ENCODE results near the gene CBY3. TPM values are rescaled to one million over a fixed set of nuclear protein-coding genes. Genes with fewer than 3 reads are reported as not detected.

The CBY3 gene
- under 1 TPM in 1 of 9 donors, not detected in 8; 0.11 TPM for total RNA-seq
- under 1 TPM in 1 of 3 donors, not detected in 2; 0.10 TPM for polyA plus RNA-seq
- long read RNA-seq, donor 1, result 0 reads
- long read RNA-seq, donor 2, result 0 reads
- long read RNA-seq, donor 3, result 0 reads
- long read RNA-seq, donor 4, result 0 reads
- long read RNA-seq, donor 5, result 0 reads
- long read RNA-seq, donor 6, result 0 reads
- long read RNA-seq, donor 7, result 0 reads
- long read RNA-seq, donor 8, result 0 reads
- long read RNA-seq, donor 9, result 0 reads
- long read RNA-seq, donor 10, result 0 reads

DNA sequence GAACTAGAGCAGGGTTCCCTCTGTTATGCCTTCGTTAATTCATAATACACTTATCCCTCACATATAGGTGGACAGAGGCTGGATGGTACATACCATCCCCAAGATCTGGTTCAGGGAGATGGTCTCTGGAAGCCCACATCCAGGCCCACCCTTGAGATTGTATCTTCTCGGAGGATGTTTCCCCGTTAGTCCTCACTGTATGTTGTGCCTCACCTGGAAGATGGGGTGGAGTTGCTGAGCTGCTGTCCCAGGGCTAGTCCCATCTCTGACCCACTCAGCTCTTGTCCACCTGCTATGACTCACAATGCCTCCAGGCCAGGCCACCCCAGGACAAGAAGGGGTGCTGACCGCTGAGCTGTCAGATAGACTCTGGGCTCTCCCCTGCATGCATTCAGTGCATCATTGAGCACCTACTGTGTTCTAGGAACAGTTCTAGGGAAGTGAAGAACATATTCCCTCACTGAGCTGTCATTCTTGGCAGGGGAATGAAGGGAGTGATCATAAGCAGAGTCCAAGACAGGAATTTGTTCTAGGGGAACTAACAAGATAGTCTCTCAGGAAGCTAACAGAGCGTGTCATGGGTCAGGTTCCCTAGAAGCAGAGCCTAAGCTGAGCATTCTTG lies at the start of gene CBY3:
CBY3 (minus strand) TSS at position 255 of the 622 bp plus-strand sequence; CDS start at position 139, 116 bp downstream.
- Histone ChIP-seq H3K36me3 (replicated peaks in 1 of 2) (no peaks in the 10 kb centered on the region), H3K27ac (no peak within 1 kb of the TSS)
- WGBS, 4 donors, result 89 to 93% (median 92%) methylated on average over 5 of the region's 5 CpGs

GRCh38 chr5:179730356-179730755 lies 49.5 kb upstream of the CBY3 start:
- 73 to 78% (median 75%) methylated on average over 3 of the region's 3 CpGs for WGBS, 4 donors
- peaks cover 0 to 55% of the 10 kb centered on the region in 2 donors for H3K36me3 ChIP-seq (replicated peaks in 1 of 2)

More for the DNA sequence above, at the start of gene CBY3:
- DNase-seq, result no peak
- H3K27me3 ChIP-seq, result no peaks in the 10 kb centered on the region
- TF ChIP-seq POLR2A (IDR thresholded peaks at IDR 0.05) (no peak), CTCF (IDR thresholded peaks at IDR 0.05) (no peak)
- H3K4me3 ChIP-seq, result no peak within 1 kb of the TSS
- no peaks in the 10 kb centered on the region for H3K9me3 ChIP-seq (replicated peaks in 1 of 3)
- intact Hi-C loops (cut with DNase I), result no loop called here
- H3K4me1 ChIP-seq (replicated peaks in 1 of 2), result peaks cover 15 to 17% of the 10 kb centered on the region in 2 donors

DNA sequence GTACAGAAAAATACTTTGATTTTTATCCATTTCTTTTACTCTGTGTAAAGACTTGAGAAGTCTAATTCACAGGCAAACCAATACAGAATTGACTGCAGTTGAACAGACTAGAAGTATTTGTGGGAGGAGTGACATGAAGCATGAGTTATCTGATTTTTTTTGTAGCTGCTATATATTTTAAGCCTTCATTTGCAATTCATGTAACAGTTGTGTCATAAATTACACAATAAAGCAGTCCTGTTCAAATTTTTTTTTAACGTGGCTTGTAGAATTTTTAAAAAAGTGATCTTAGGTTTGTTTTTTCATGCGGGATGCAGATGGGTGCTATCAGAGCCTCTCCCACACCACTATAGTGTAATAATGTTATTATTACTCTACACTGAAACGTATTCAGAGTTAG lies 48.9 kb upstream of the CBY3 start:
- Histone ChIP-seq H3K27ac (no peak overlapping the region), H3K36me3 (replicated peaks in 1 of 2) (peaks cover 0 to 61% of the 10 kb centered on the region in 2 donors), H3K9me3 (replicated peaks in 1 of 3) (no peaks in the 10 kb centered on the region), H3K4me3 (no peak overlapping the region), H3K27me3 (no peaks in the 10 kb centered on the region), H3K4me1 (replicated peaks in 1 of 2) (peaks cover 17 to 23% of the 10 kb centered on the region in 2 donors)
- DNase-seq, result no peak
- 74 to 84% (median 81%) methylated on average over 3 of the region's 3 CpGs for WGBS, 4 donors
- intact Hi-C loops (cut with DNase I), result no loop called here
- TF ChIP-seq POLR2A (IDR thresholded peaks at IDR 0.05), result no peak

More at GRCh38 chr5:179730356-179730755, 49.5 kb upstream of the CBY3 start:
- Histone ChIP-seq H3K27ac (no peak overlapping the region), H3K9me3 (replicated peaks in 1 of 3) (no peaks in the 10 kb centered on the region), H3K27me3 (no peaks in the 10 kb centered on the region), H3K4me1 (replicated peaks in 1 of 2) (peaks cover 21 to 30% of the 10 kb centered on the region in 2 donors), H3K4me3 (no peak overlapping the region)
- intact Hi-C loops (cut with DNase I), result no loop called here
- TF ChIP-seq CTCF (IDR thresholded peaks at IDR 0.05) (no peak), POLR2A (IDR thresholded peaks at IDR 0.05) (no peak)
- DNase-seq, result no peak

DNA sequence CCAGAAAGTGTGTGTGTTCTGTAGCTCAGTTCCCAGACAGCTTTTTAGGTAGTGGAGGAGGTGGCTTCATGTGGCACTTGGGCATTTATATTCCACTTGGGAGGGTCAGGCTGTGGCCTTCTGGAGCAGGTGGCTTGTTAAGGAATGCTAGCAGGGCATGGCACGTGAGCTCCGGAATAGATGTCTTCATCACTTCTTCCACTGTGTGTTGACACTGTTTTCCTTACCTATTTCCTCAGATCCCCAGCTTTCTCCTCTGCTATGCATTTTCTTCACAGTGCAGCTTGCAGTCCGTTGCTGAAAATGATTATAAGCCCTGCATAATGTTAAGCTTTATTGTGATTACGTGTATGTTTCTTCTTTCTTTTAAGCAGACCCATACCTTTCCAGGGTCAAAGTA lies 48.5 kb upstream of the CBY3 start:
- DNase-seq, result no peak
- intact Hi-C loops (cut with DNase I), result no loop called here
- Histone ChIP-seq H3K9me3 (replicated peaks in 1 of 3) (no peaks in the 10 kb centered on the region), H3K27ac (no peak overlapping the region), H3K27me3 (no peaks in the 10 kb centered on the region), H3K36me3 (replicated peaks in 1 of 2) (peaks cover 0 to 65% of the 10 kb centered on the region in 2 donors), H3K4me1 (replicated peaks in 1 of 2) (peaks cover 13 to 19% of the 10 kb centered on the region in 2 donors), H3K4me3 (no peak overlapping the region)
- WGBS, 4 donors, result 85 to 91% (median 89%) methylated on average over 4 of the region's 4 CpGs
- no peak for TF ChIP-seq POLR2A (IDR thresholded peaks at IDR 0.05)
- TF ChIP-seq CTCF (IDR thresholded peaks at IDR 0.05), result no peak
